ENCODE results near the gene SLC38A11.
"Not testable (repeated sequence)": the region's sequence is repeated elsewhere in the genome, so short reads cannot be mapped to it uniquely, and the experiment has no call there.

The SLC38A11 gene

GRCh38 chr2:164875334-164876205, 79.8 kb downstream of the SLC38A11 start:
- DNase-seq: no peak

- no peak for DNase-seq
Measured at GRCh38 chr2:164873210-164873908, 82.0 kb downstream of the SLC38A11 start.

GRCh38 chr2:164871404-164871803, 83.9 kb downstream of the SLC38A11 start:
- no peak for DNase-seq

- no peak for DNase-seq
Measured at GRCh38 chr2:164869420-164869772, 85.9 kb downstream of the SLC38A11 start.

GRCh38 chr2:164868563-164869419, 86.5 kb downstream of the SLC38A11 start:
- no peak for DNase-seq

- DNase-seq: no peak
Measured at GRCh38 chr2:164867779-164868397, 87.4 kb downstream of the SLC38A11 start.

GRCh38 chr2:164866381-164866780, 88.9 kb downstream of the SLC38A11 start:
- not testable (repeated sequence) for DNase-seq

- DNase-seq: no peak
Measured at GRCh38 chr2:164860694-164861042, 94.7 kb downstream of the SLC38A11 start.

GRCh38 chr2:164859906-164860693, 95.2 kb downstream of the SLC38A11 start:
- DNase-seq: not testable (repeated sequence)

- no peak for DNase-seq
Measured at GRCh38 chr2:164859251-164859818, 96.0 kb downstream of the SLC38A11 start.

- DNase-seq: no peak
Measured at GRCh38 chr2:164852086-164852485, 103.2 kb downstream of the SLC38A11 start.

GRCh38 chr2:164850235-164850634, 105.1 kb downstream of the SLC38A11 start:
- no peak for DNase-seq

GRCh38 chr2:164849506-164849905, 105.8 kb downstream of the SLC38A11 start:
- no peak for DNase-seq

- DNase-seq: no peak
Measured at GRCh38 chr2:164847981-164848741, 107.2 kb downstream of the SLC38A11 start.

- no peak for DNase-seq
Measured at GRCh38 chr2:164847291-164847690, 108.0 kb downstream of the SLC38A11 start.

GRCh38 chr2:164846276-164846675, 109.0 kb downstream of the SLC38A11 start:
- DNase-seq: no peak

All from stimulated activated CD4-positive, alpha-beta T cell treated with anti-CD3 and anti-CD28 coated beads, Interleukin-4, amount 100 ng/mL, for 1 hour (primary cell).